ENCODE results near the gene GIGYF2. TPM values are rescaled to one million over a fixed set of nuclear protein-coding genes. Genes with fewer than 3 reads are reported as not detected.

Gene GIGYF2
- polyA plus RNA-seq, 1 donor from 2014 or later = 52.6 TPM

DNA sequence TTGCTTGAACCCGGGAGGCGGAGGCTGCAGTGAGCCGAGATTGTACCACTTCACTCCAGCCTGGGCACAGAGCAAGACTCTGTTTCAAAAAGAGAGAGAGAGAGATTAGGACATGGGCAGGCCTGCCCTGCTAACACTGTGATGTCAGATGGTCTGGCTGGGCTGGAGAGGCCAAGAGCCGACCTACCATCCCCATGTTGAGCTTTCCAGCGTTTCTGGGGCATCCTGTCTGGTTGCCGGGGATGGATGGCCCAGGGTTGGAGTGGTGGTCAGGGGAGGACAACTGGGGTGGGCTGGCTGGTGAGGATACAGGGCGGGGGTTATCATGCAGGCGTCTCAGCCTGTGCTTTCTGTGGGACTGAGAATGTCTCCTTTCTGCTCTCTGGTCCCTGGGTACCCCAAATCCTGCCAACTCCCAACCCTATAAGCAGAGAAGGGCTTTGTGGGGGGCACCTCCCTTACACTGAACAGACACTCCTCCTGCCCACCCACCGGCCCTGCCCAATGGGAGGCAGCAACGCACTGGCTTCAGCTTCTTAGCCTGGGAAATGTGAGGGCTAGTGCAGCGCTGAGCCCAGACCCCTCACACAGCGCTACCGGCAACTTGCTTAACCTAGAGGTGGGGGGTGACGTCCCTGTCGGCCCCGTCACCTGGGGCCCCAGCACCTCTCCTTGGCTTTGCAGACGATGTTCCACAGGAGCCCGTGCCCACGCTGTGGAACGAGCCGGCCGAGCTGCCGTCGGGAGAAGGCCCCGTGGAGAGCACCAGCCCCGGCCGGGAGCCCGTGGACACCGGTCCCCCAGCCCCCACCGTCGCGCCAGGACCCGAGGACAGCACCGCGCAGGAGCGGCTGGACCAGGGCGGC, 178.4 kb downstream of the GIGYF2 start:
- Histone ChIP-seq H3K4me3 (ENCODE audit: low read length) (peak overlapping the region; percentile 68), H3K4me2 (ENCODE audit: low read length) (no peak overlapping the region), H2AFZ (ENCODE audit: low read depth, low read length) (peak overlapping the region; percentile 8), H4K20me1 (ENCODE audit: insufficient read depth) (no peaks in the 10 kb centered on the region), H3K9me3 (ENCODE audit: low read length) (no peaks in the 10 kb centered on the region), H3K79me2 (replicated peaks; ENCODE audit: insufficient read depth, low read length) (no peaks in the 10 kb centered on the region), H3K9me2 (ENCODE audit: insufficient read depth, low read length) (no peaks in the 10 kb centered on the region), H3K27ac (ENCODE audit: low read length) (no peak overlapping the region), H3F3A (ENCODE audit: insufficient read depth, low read length, poor library complexity, severe bottlenecking) (no peaks in the 10 kb centered on the region), H3K27me3 (ENCODE audit: insufficient read depth, low read depth, low read length) (peaks cover 20% of the 10 kb centered on the region), H3K9ac (ENCODE audit: low read length) (peak overlapping the region; percentile 58), H3K36me3 (ENCODE audit: insufficient read depth, low read length) (no peaks in the 10 kb centered on the region)
- TF ChIP-seq, protein P1, sequence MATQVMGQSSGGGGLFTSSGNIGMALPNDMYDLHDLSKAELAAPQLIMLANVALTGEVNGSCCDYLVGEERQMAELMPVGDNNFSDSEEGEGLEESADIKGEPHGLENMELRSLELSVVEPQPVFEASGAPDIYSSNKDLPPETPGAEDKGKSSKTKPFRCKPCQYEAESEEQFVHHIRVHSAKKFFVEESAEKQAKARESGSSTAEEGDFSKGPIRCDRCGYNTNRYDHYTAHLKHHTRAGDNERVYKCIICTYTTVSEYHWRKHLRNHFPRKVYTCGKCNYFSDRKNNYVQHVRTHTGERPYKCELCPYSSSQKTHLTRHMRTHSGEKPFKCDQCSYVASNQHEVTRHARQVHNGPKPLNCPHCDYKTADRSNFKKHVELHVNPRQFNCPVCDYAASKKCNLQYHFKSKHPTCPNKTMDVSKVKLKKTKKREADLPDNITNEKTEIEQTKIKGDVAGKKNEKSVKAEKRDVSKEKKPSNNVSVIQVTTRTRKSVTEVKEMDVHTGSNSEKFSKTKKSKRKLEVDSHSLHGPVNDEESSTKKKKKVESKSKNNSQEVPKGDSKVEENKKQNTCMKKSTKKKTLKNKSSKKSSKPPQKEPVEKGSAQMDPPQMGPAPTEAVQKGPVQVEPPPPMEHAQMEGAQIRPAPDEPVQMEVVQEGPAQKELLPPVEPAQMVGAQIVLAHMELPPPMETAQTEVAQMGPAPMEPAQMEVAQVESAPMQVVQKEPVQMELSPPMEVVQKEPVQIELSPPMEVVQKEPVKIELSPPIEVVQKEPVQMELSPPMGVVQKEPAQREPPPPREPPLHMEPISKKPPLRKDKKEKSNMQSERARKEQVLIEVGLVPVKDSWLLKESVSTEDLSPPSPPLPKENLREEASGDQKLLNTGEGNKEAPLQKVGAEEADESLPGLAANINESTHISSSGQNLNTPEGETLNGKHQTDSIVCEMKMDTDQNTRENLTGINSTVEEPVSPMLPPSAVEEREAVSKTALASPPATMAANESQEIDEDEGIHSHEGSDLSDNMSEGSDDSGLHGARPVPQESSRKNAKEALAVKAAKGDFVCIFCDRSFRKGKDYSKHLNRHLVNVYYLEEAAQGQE (IDR thresholded peaks at IDR 0.05; ENCODE audit: borderline replicate concordance) = no peak
- TF ChIP-seq MXI1 (conservative IDR thresholded peaks at IDR 0.05; ENCODE audit: poor library complexity, severe bottlenecking) = no peak
- TF ChIP-seq SMC3 (conservative IDR thresholded peaks at IDR 0.05; ENCODE audit: poor library complexity) = no peak
- no peak for TF ChIP-seq EZH2 (IDR thresholded peaks at IDR 0.05; ENCODE audit: borderline replicate concordance, insufficient read depth, low read length, poor library complexity, severe bottlenecking)
- no peak for TF ChIP-seq POLR2AphosphoS5 (IDR thresholded peaks at IDR 0.05)
- peak; percentile 22 for TF ChIP-seq RAD21 (conservative IDR thresholded peaks at IDR 0.05)
- no peak for TF ChIP-seq EP300 (conservative IDR thresholded peaks at IDR 0.05; ENCODE audit: poor library complexity, severe bottlenecking)
- TF ChIP-seq, protein P2, sequence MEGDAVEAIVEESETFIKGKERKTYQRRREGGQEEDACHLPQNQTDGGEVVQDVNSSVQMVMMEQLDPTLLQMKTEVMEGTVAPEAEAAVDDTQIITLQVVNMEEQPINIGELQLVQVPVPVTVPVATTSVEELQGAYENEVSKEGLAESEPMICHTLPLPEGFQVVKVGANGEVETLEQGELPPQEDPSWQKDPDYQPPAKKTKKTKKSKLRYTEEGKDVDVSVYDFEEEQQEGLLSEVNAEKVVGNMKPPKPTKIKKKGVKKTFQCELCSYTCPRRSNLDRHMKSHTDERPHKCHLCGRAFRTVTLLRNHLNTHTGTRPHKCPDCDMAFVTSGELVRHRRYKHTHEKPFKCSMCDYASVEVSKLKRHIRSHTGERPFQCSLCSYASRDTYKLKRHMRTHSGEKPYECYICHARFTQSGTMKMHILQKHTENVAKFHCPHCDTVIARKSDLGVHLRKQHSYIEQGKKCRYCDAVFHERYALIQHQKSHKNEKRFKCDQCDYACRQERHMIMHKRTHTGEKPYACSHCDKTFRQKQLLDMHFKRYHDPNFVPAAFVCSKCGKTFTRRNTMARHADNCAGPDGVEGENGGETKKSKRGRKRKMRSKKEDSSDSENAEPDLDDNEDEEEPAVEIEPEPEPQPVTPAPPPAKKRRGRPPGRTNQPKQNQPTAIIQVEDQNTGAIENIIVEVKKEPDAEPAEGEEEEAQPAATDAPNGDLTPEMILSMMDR (IDR thresholded peaks at IDR 0.05; ENCODE audit: poor library complexity, severe bottlenecking) = no peak

DNA sequence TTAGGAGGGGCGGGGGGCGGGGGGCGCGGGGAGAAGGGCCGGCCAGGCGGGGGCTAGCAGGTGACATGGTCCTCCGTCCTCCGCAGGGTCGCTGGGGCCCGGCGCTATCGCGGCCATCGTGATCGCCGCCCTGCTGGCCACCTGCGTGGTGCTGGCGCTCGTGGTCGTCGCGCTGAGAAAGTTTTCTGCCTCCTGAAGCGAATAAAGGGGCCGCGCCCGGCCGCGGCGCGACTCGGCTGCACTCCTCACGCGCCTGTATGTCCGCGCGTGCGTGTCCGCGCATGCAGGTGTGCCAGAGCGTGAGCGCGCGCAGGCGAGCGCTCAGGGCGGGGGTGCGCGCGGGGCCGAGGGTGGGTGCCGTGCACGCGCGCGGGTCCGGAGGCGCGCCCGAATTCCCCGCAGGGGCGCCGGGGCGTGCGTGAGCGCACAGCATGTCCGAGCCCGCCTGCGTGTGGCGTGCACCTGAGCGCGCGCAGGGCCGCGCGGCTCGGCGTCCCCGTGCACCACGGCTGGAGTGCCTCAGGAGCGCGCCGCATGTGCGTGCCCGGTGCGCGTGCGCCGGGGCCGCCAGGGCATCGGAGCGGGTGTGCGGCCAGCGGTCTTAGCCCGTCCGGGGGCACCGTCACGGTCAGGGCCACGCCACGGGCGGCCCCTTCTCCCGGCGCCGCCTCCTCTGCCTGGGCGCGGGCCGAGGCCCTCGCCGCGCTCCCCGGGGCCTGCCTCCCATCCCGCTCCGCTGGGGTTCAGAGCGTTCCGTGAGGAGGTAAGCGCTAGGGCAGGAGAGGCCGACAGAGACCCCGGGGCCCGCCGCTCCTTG, 179.2 kb downstream of the GIGYF2 start:
- TF ChIP-seq, protein P2 (IDR thresholded peaks at IDR 0.05; ENCODE audit: poor library complexity, severe bottlenecking) = peak; percentile 49
- peak; percentile 24 for TF ChIP-seq EP300 (conservative IDR thresholded peaks at IDR 0.05; ENCODE audit: poor library complexity, severe bottlenecking)
- peak; percentile 44 for TF ChIP-seq RAD21 (conservative IDR thresholded peaks at IDR 0.05)
- TF ChIP-seq, protein P1 (IDR thresholded peaks at IDR 0.05; ENCODE audit: borderline replicate concordance) = no peak
- peak; percentile 15 for TF ChIP-seq POLR2AphosphoS5 (IDR thresholded peaks at IDR 0.05)
- TF ChIP-seq EZH2 (IDR thresholded peaks at IDR 0.05; ENCODE audit: borderline replicate concordance, insufficient read depth, low read length, poor library complexity, severe bottlenecking) = no peak
- peak; percentile 88 for TF ChIP-seq MXI1 (conservative IDR thresholded peaks at IDR 0.05; ENCODE audit: poor library complexity, severe bottlenecking)
- TF ChIP-seq TAF1 (IDR thresholded peaks at IDR 0.05; ENCODE audit: low read depth) = no peak
- peak; percentile 62 for TF ChIP-seq SMC3 (conservative IDR thresholded peaks at IDR 0.05; ENCODE audit: poor library complexity)
- H3K79me2 ChIP-seq (replicated peaks; ENCODE audit: insufficient read depth, low read length) = no peaks in the 10 kb centered on the region
- H3F3A ChIP-seq (ENCODE audit: insufficient read depth, low read length, poor library complexity, severe bottlenecking) = no peaks in the 10 kb centered on the region
- peaks cover 20% of the 10 kb centered on the region for H3K27me3 ChIP-seq (ENCODE audit: insufficient read depth, low read depth, low read length)
- H3K9me2 ChIP-seq (ENCODE audit: insufficient read depth, low read length) = no peaks in the 10 kb centered on the region
- no peak overlapping the region for H2AFZ ChIP-seq (ENCODE audit: low read depth, low read length)
- peak overlapping the region; percentile 68 for H3K4me3 ChIP-seq (ENCODE audit: low read length)
- H3K4me2 ChIP-seq (ENCODE audit: low read length) = no peak overlapping the region
- H3K36me3 ChIP-seq (ENCODE audit: insufficient read depth, low read length) = no peaks in the 10 kb centered on the region
- peak overlapping the region; percentile 58 for H3K9ac ChIP-seq (ENCODE audit: low read length)
- H4K20me1 ChIP-seq (ENCODE audit: insufficient read depth) = no peaks in the 10 kb centered on the region
- no peaks in the 10 kb centered on the region for H3K9me3 ChIP-seq (ENCODE audit: low read length)
- H3K27ac ChIP-seq (ENCODE audit: low read length) = no peak overlapping the region

All from neural cell (in vitro differentiated cells).